ENCODE measurements around the gene KCNG4. TPM values are rescaled to one million over a fixed set of nuclear protein-coding genes. Genes with fewer than 3 reads are reported as not detected.

Gene KCNG4
- total RNA-seq, 1 donor from 2014 or later = not detected

DNA sequence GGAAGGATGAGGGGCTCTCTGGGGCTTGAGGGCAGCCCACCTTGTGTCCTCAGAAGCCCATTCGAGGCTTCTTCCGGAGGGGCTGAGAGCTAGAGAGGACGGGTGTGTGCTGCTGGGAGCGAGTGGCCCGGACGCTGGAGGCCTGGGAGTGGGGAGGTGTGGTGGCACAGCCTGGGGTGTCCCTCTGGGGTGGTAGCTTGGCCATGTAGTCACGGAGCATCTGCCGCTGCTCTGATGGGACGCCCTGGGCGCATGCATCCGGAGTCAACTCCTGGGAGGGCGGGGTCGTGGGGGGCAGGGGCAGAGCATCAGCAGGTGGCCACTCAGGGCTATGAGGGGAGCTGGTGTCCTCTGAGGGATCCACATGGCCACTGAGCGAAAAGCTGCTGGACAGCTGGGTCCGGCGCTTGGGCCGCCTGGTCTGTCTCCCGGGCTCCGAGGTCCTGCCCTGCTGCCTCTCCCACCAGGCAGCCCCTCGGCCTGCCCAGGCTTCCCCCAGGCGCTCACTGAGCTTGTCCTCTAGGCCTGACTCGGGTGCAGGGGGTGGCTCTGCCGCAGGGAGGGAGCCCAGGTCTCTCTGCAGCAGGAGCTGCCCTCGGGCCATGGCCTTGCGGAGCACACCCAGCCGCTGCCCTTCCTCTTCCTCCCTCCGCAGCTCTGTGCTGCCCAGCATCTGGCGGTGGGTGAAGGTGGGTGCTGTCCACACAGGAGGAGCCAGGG lies 60.8 kb downstream of the KCNG4 start:
- Histone ChIP-seq H3K4me3 (ENCODE audit: low read depth, low read length) (no peak overlapping the region), H3K36me3 (ENCODE audit: control insufficient read depth, insufficient read depth, low read length) (peaks cover under 1% of the 10 kb centered on the region)
- TF ChIP-seq, protein P1, sequence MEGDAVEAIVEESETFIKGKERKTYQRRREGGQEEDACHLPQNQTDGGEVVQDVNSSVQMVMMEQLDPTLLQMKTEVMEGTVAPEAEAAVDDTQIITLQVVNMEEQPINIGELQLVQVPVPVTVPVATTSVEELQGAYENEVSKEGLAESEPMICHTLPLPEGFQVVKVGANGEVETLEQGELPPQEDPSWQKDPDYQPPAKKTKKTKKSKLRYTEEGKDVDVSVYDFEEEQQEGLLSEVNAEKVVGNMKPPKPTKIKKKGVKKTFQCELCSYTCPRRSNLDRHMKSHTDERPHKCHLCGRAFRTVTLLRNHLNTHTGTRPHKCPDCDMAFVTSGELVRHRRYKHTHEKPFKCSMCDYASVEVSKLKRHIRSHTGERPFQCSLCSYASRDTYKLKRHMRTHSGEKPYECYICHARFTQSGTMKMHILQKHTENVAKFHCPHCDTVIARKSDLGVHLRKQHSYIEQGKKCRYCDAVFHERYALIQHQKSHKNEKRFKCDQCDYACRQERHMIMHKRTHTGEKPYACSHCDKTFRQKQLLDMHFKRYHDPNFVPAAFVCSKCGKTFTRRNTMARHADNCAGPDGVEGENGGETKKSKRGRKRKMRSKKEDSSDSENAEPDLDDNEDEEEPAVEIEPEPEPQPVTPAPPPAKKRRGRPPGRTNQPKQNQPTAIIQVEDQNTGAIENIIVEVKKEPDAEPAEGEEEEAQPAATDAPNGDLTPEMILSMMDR (IDR thresholded peaks at IDR 0.05; ENCODE audit: insufficient read depth, low read length, poor library complexity, severe bottlenecking) = no peak

DNA sequence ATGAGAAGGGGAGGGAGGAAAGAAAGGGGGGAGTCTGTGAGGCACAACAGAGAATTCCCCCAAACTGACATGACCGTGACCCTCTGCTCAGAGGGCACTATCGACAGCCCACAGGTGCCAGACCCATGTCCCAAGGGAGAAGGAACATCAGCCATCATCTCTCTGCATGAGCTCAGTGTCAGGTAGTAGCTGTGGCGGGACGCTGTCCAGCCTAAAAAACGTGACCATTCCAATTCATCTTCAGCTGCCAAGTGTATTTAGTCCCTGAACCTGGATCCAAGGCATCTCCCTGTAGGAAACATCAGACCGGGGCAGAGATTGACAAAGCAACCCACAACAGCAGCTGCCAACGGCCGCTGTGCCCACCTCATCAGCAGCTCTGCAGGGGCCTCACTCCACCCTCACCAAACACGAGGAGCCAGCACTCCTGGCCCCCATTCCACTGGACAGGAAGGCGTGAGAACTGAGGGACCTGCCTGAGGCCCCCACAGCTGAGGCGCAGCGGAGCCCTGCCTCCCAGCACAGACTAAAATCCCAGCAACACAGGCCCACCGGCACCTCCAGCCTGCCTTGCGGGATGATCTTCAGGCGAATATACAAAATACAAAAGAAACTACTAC lies 61.6 kb downstream of the KCNG4 start:
- no peak for DNase-seq (ENCODE audit: low read depth)
- Histone ChIP-seq H3K36me3 (ENCODE audit: control insufficient read depth, insufficient read depth, low read length) (no peaks in the 10 kb centered on the region), H3K27me3 (ENCODE audit: control insufficient read depth, insufficient read depth, low read length) (no peaks in the 10 kb centered on the region), H3K4me3 (ENCODE audit: low read depth, low read length) (no peak overlapping the region)
- TF ChIP-seq, protein P1 (IDR thresholded peaks at IDR 0.05; ENCODE audit: insufficient read depth, low read length, poor library complexity, severe bottlenecking) = no peak

More for the DNA sequence above, 60.8 kb downstream of the KCNG4 start:
- H3K27me3 ChIP-seq (ENCODE audit: control insufficient read depth, insufficient read depth, low read length) = no peaks in the 10 kb centered on the region
- DNase-seq (ENCODE audit: low read depth) = no peak

DNA sequence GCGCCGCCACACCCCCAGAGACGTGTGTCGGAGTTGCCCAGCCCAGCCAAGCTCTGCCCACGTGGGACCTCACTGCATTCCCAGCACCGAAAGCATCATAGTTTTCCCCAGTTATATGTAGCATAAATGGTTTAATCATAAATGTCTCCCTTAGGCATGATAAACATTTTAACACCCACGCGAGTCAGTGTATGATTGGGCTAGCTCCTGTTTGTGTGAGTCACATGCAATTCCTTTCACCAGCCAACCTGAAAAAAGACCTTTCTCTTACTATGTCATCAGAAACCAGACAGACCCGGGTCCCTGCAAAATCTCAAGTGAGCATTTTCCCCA lies 62.1 kb downstream of the KCNG4 start:
- Histone ChIP-seq H3K27me3 (ENCODE audit: control insufficient read depth, insufficient read depth, low read length) (no peaks in the 10 kb centered on the region), H3K4me3 (ENCODE audit: low read depth, low read length) (no peak overlapping the region), H3K36me3 (ENCODE audit: control insufficient read depth, insufficient read depth, low read length) (no peaks in the 10 kb centered on the region)
- TF ChIP-seq, protein P1 (IDR thresholded peaks at IDR 0.05; ENCODE audit: insufficient read depth, low read length, poor library complexity, severe bottlenecking) = no peak
- DNase-seq (ENCODE audit: low read depth) = peak; percentile 32

DNA sequence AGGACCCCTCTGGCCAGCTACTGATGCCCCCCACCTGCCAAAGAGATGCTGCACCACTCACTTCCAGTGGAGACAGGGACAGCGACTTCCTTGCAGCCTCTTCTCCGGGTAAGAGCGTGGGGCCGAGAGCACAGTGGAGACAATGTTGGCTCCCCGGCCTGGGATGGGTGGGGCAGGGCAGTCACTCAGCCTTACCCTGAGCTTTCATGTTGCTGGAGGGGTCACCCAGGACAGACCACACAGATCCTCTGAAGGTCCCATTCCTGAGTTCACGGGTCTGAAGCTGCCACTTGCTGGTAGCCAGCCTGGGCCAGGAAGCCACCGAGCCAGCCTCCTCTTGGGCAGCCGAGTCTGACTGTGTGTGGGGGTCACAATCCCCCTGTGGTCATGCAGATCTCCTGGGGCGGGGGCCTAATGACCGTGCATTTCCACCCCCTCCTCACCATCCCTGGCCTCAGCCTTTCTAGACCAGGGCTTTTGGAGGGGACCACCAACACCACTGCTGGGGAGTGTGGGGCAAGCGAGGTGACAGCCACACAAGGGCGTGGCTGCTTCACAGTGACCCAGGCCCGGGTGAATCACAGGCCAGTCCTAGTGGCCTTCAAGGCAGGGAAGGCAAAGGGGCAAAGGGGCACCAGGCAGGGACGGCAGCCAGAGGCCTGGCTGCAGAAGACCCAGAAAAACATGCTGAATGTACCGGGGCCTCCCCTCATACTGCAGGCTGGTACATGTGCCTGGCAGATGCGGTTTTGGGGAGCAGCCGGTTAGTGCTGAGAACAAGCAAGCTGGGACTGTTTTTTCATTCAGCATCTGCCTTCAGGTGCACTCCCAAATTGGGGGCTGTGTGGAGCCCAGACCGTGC lies 63.4 kb downstream of the KCNG4 start:
- Histone ChIP-seq H3K4me3 (ENCODE audit: low read depth, low read length) (no peak overlapping the region), H3K27me3 (ENCODE audit: control insufficient read depth, insufficient read depth, low read length) (no peaks in the 10 kb centered on the region), H3K36me3 (ENCODE audit: control insufficient read depth, insufficient read depth, low read length) (no peaks in the 10 kb centered on the region)
- TF ChIP-seq, protein P1 (IDR thresholded peaks at IDR 0.05; ENCODE audit: insufficient read depth, low read length, poor library complexity, severe bottlenecking) = no peak
- DNase-seq (ENCODE audit: low read depth) = no peak

DNA sequence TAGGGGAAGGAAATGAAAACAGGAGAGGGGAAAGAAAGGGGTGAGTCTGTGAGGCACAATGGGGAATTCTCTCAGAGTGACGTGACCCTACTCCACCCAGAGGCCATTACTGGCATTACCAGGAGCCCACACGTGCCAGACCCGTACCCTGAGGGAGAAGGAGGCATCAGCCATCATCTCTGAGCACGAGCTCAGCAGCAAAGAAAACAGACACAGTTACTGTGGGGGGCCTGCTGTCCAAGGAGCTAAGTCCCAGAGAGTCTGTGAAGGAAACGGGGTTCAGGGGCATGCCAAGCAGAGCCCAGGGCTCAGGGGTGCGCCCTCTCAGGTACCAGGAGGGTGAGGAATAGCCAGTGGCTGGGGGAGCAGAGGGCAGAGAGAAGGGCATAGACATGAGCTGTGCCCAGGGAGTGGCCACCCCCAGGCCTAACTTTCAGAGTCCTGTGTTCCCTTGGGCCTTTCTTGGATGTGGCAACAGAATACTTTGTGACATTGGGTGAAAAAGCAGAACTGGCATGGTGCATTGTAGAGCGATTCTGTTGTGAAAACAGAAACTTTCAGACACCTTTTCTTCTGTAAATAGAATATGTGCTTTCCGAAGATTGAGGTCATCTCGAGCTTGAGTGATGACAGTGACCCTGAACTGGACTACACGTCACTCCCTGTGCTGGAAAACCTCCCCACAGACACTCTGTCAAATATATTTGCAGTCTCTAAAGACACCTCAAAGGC lies 64.3 kb downstream of the KCNG4 start:
- no peaks in the 10 kb centered on the region for H3K36me3 ChIP-seq (ENCODE audit: control insufficient read depth, insufficient read depth, low read length)
- no peak overlapping the region for H3K4me3 ChIP-seq (ENCODE audit: low read depth, low read length)
- TF ChIP-seq, protein P1 (IDR thresholded peaks at IDR 0.05; ENCODE audit: insufficient read depth, low read length, poor library complexity, severe bottlenecking) = peak; percentile 84
- no peak for DNase-seq (ENCODE audit: low read depth)
- H3K27me3 ChIP-seq (ENCODE audit: control insufficient read depth, insufficient read depth, low read length) = no peaks in the 10 kb centered on the region

Data from kidney epithelial cell (primary cell).